Activated CD4-positive, alpha-beta T cell treated with anti-CD3 and anti-CD28 coated beads, Interleukin-2, amount 50 U/mL, for 16 hours (primary cell): ENCODE measurements around the gene CD93.
A peak's percentile ranks its signal among the peaks of the same experiment; 100 is the strongest.

ENCODE experiments used
- DNase-seq: peaks from one replicate; pipeline ENCODE4 v3.0.0-alpha.2; 2020

The CD93 gene, protein sequence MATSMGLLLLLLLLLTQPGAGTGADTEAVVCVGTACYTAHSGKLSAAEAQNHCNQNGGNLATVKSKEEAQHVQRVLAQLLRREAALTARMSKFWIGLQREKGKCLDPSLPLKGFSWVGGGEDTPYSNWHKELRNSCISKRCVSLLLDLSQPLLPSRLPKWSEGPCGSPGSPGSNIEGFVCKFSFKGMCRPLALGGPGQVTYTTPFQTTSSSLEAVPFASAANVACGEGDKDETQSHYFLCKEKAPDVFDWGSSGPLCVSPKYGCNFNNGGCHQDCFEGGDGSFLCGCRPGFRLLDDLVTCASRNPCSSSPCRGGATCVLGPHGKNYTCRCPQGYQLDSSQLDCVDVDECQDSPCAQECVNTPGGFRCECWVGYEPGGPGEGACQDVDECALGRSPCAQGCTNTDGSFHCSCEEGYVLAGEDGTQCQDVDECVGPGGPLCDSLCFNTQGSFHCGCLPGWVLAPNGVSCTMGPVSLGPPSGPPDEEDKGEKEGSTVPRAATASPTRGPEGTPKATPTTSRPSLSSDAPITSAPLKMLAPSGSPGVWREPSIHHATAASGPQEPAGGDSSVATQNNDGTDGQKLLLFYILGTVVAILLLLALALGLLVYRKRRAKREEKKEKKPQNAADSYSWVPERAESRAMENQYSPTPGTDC

DNA sequence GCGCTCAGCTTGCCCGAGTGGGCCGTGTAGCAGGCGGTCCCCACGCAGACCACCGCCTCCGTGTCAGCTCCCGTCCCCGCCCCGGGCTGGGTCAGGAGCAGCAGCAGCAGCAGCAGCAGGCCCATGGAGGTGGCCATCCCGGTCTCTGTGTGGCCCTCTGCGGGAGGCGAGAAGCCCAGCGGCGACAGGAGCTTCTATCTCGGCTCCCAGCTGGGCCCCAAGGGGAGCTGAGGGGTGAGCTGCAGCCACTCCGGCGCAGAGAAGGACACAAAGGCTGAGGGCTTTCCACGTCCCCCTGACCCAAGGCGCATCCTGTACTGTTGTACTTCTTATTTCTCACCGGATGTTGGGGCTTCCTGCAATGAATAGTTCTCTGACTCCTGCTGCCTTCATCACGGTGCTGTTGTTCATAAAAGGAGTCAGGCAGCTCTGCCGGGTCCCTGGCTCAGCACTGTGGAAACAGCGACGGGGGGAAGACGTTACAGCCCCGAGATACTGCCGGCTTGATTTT, at the start of gene CD93:
Gene CD93, minus strand, starts transcription at position 269 of the 511 bp plus-strand sequence. Its CDS starts 132 bp downstream, at position 137.
- peak; percentile 80 for DNase-seq

DNA sequence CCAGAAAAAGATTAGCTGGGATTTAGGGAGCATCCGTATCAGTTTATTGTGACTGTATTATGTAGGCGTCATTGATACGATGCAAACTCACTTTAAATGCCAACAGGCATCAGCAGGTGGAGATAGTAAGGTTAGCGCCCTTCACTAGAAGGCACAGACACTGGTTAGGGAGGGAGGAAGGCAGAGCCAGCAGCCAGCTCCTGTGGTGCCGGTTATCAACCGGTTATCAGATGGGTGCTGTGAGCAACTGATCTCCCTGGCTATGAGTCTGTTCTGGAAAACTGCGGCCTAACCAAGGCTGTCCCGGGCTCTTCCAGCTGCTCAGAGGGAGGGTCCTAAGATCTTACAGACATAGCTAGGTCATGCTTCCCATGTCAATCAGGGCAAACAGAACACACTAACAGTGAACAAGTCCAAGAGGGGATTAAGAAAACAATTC, 47.5 kb upstream of the CD93 start:
- no peak for DNase-seq

DNA sequence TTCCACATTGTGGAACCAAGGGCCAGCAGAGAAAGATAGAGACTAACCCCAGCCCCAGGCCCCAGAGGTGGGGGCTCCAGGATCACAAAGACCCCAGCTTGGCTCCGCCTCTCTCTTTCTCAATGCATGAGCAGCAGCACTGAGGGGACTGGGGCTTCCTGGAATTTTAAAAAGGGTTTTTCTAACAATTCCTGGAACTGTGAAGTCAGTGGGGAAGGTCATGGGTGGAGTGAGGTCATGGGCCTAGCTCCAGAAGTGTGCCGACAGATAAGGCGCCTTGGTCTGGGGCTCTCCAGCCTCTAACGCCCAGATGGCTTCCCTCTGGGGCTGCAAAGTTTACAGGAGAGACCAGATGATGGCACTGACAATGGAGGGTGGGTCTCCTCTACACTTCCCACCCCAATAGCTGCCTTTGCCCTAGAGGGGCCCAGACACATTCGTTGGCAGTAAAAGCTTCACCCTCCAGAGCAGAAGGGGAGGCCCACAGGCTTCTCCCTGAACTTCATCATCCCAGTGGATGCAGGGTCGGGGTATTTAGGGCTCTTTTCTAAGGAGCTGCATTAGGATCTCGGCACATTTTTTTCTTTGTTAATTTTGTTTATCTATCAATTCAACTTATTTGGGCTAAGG, 46.9 kb upstream of the CD93 start:
- no peak for DNase-seq

DNA sequence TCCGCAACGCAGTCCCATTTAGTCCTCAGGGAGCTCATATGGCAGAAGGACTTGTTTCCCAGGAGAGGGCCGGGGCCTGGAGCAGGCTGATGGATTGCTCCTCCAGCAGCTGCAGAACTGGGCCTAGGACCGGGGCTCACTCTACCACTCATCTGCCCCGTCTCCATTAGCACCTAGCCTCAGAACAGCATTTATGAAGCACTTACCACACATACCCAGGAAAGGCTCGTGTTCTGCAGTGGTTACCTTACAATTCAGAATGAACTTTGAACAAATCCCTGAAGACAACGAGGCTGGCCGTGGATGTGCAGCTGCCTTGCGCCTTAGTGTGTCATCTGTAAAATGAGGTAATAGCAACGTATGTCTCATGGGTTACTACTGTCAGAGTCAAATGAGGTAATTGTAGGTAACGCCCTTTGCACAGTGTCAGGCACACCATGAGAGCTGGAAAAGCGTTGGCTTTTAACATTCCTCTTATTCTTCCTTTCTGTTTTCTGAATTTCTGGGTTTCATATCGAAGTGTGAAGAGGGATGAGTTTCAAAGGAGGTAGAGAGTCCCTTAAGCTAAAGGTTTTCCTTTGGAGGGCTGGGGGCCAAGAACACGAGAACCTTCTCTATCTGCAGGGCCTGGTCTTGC, 46.3 kb upstream of the CD93 start:
- DNase-seq = no peak

DNA sequence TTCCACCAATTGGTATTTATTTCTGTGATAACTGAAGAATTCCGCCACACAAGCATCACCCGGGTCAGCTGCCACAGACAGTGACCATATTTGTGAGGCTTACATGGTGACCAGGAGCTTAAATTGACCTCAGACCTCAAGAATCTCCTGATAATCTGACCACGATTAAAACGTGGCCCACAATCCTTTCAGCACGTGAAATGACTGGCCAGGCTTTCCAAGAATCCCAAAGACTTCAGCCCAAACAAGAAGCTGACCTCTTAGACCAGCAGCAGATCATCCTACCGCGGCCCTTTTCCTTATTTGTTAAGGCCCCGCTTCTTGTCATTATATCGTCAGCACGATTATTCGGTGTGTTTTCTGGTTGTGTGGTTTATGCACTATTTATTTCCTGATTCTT, 45.6 kb upstream of the CD93 start:
- DNase-seq = no peak

DNA sequence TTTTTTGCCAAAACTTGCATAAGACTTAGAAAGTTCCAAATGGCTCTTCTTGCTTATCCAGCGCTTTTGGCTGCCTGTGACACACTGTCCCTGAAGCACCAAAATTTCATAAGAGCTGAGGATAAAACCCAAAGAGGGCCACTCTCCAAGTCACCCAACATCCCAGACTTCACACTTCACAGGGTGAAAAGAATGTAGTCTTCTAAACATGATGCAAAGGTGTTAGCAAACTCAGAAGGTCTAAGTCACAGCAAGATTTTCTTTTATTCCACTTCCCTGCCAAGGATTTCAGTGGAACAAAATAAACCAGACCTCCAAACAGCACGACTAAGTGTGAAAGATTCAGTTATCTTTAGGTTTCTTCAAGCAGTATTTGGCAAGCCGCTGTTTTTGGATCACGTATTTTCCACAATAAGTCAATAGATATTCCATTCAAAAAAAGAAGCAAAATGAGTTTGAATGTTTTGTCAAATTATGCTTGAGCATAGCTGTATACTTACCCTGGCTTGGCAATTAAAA, 44.6 kb upstream of the CD93 start:
- DNase-seq = no peak

DNA sequence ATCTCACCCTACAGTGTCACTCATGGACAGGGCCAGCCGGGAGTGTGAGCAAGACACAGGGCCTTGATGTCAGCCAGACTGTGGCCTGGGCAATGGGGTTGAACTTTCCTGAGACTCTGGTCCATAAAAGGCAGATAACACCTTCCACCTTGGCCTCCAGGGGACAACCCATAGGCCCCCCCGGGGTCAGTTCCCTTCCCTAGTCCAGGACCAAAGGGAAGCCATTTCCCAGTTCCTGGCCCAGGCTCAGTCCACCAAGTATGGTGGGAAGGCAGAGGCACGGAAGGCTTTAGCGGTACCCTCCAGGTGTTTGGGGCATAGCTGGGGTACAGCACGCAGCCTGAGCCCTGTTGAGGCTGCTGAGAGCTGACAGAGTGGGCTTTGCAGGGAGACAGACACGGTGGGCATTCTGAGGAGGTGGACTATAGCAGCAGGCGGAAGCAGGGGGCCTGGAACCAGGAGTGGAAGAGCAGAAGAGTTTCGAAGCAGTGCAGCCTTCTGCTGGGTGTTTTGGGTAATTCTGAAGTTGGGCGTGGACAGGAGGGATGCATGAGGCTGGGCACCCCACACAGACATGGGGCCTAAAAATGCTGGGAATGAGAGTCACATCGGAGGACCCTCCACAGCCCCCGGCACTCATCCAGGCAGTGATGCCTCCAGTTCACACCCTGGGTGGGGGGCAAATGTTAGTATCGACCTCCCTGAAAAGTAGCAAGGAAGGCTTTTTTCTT, 43.9 kb upstream of the CD93 start:
- DNase-seq = no peak

DNA sequence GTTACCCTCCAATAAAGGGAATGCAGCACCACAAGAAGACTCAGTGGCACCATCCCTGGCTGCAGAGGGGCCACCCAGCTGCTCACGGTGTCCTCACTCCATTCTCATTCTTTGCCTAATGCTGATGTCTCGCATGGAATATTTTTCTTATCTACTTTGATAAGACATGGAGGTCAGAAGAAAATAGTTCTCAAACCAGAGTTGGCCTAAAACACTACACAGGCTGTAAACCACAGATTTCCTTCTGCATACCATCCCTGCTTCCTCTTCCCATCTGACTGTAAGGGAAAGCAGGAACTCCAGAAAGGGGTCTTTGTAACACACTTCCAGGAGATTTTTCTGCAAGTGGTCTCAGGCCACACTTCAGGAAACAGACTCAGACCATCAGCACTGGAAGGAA, 43.1 kb upstream of the CD93 start:
- no peak for DNase-seq

DNA sequence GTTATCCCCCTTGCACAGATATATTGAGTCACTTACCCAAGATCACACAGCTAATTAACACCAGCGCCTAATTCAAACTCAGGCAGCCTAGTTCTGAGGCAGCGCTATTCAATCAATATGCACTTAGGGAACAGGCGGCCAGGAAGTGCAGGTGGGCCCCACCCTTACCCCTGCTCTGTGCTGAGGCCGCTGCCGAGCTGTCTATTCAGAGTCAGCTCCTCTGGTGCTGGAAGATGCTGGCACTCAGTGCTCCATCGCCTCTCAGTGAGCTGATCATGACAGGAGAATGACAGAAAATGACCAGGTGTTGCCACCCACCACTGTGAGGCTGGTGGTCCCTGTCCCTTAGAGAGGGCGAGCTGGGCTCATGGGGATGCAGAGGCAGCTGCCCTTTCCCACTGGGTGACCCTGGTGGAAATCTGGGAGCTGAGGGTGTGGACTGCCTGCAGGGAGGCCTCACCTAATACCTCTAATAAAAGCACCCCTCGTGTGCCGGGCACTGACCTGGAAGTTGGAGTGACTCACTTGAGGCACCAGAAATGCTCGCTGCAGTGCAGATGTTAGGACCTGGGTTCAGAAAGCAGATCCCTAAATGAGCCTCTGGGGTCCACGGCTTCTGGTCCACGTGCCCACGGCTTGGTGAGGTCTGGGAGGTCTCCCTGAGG, 42.5 kb upstream of the CD93 start:
- no peak for DNase-seq

DNA sequence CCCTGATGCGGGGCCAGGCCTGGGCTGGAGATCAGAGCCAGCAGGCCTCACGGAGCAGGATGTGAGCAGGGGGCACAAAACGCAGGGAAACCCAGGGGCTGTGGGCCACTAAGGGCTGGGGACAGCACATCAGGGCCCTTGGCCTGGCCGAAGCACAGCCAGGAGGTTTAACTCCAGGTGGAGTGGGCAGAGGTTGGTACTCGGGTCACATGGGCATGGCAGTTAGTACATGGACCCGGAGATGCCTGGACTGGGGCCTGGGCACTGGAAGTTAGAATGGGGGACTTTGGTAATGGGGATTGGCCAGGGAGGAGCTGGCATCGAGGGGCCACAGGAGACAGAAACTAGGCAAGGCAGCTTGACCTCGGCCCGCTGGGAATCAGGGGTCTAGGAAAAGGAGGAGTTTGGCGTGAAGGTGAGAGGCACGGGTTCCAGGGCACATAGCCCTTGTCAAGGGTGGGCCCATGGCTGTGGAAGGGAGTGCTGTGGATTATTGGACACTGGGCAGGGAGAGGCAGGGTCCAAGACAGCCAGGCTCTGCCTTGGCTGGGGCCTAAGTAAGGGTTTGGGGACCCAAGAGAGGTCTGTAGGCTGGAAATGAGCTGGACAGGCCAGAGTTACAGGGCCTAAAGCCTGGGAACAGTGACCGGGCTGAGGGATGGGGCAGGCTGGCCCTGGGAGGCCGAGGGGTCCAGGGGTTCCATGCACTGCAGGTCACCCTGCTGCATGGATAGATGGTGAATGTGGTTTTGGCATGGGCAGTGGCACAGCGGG, 41.6 kb upstream of the CD93 start:
- DNase-seq = no peak

DNA sequence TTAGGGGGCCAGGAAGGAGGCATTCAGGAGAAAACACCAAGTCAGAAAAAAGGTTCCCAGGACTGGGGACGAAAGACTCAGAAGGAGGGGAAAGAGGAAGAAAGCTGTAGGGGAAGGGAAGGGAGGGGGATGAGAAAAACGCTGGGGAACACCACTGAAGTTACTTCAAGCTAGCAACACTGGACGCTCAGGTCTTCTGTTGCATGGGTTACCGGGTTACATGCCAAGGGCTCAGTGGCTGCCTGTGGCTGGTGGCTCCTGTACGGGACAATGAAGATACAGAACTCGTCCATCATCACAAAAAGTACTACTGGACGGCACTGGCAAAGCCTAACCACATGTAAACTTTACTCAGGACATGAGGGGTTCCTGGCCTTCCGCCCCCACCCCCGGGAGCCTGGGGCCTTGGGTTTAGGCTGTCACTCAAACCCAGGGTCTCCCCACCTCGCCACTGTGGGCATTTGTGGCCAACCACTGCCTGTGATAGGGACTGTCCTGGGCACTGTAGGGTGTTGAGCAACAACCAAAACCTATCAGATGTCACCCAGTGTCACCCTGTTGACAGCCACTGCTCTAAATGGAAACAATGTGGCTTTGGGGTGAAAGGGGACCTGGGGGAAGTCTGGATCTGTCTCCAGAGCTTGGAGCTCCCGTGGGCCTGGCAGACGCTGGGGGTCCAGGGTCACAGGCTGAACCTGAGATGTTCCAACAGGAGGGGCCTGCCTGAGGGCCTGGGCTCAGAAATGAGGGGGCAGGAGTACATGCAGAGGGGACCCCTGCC, 40.3 kb upstream of the CD93 start:
- DNase-seq = no peak

DNA sequence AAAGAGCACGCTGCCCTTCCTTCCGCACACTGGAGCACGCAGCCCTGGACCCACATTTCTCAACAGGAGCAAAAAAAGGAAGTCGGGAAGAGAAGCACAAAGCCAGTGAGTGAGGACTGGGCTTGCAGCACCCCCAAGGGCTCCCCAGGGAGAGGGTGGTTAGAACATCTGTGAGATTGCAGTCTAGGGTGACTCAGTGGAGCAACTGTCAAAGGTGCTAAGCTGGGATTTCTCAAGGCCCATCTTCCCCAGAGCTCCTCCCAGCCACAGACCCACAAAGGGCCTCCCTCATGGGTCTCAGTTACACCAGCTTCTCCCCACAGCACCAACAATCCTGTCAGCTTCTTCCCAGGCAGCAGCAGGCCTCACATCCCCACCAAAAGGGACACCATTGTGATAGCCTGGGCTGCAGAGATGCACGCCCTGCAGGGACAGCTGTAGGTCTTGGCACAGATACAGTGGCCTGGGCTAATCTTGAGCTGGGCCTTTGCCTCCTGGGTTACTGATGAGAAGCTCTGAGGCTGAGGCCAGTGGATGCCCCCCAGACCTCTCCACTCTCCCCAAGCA, 39.6 kb upstream of the CD93 start:
- no peak for DNase-seq

DNA sequence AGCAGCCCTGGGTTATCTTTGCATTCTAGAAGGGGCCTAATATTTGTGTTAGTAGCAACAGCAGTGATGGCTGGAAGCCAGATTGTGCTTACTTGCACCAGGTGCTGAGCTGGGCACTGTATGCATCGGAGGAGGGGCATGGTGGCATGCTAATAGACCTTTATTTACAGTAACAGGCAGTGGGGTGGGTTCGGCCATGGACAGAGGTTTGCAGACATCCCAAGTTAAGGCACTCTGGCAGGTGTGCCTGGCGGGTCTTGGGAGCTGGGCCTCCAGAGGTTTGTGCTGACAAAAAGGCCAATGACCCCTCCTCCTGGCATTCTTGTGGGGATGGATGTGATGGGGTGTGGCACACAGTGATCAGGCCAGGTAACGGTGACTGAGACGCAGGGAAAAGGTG, 39.0 kb upstream of the CD93 start:
- DNase-seq = no peak

DNA sequence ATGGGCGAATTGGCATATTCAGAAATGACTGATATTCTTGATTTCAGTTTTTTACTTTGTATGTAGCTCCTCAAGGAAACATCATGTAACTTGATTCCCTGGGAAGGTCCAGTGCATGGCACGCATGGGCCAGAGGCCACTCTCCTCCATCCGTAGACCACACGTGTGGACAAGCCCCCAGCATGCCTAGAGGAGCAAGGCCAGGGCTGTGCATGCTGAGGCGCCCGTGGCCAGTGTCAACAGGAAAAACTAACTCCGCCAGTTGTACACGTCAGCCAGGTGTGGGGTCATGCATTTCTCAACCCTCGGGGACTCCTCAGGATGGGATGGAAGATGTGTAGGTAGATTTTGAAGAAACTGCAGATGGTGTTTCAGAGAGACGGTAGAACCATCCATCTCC, 37.8 kb upstream of the CD93 start:
- DNase-seq = no peak

DNA sequence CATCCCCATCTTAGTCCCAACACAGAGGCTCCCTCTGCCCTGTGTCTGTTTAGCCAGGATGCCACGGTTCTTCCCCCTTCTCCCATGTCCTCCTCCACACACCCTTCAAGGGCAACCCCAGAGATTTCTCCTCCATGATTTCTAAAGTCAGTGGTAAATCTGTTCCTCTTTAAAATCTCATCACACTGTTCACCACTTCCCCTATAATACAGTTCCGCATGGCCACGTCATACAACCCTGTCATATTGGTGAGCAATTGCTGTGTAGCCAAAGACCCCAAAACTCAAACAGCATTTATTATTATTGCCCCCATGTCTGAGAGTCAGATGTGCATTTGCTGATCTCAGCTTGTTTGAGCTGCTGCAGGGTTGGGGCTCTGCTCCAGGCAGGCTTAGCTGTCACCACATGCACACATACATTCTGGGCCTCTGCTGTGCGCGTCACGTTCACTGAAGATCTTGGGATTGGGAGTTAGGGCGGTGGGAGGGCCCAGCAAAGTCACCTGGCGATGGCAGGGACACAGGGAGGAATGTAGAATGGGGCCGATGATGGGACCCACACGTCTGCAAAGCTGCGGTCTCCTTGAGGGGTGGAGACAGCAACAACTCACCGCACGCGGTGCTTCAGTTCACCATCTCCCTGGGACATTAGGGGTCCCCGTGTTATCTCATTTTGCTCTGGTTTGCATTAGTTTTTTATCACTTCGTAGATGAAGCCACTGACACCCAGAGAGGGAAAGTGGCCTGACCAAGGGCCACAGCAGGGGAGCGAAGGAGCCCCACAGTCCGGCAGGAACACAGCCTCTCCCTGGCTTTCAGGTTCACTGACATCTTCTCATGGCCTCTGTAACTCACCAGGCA, 36.9 kb upstream of the CD93 start:
- DNase-seq = no peak

DNA sequence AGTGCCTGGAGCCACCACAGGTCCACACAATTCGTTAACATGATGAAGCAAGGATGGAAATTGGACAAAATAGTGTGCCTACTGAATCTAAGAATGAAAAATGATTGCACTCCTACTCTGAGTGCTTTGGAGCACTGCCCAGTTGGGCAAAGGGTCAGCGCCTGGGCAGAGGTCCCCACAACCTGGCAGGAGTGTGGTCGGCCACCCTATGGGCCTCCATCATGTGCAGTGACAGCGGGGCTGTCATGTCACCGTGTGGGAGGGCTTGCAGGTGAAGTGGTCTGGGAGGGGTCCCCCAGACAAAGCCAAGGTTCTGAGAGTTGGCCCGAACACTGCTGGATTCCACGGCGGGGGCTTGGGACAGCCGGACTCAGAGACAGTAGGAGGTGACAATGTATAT, 36.2 kb upstream of the CD93 start:
- no peak for DNase-seq

DNA sequence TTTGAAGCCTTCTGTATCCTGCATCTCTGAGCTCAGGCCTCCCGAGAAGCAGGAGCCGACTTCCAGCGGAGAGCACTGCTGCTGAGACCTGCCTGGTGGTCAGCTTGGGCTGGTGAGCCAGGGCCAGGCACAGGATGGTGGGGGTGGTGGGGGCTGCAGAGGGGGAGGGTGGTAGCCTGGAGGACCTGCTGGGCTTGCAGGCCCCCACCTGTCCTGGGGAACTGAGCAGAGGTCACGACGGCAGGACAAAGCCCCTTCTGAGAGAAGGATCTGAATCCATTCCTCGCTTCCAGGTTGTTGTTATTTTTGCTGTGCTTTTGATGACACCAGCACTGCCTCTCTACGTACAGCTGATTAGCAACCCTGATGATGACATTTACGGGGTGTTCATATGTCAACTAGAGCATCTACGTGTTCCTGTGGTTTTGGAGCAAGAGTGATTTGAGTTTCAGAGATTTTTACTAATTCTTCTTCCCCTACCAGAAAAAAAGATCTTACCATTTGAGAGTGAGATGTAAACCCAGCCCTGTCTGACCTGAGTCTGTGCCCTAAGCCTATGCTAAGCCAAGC, 35.7 kb upstream of the CD93 start:
- DNase-seq = no peak
